Measurements from ENCODE around the gene BACH2. TPM values are rescaled to one million over a fixed set of nuclear protein-coding genes. Genes with fewer than 3 reads are reported as not detected.

BACH2 gene
- total and polyA plus RNA-seq, 2 experiments from 2014 or later: 1.6 to 5.7 TPM

- no peak for TF ChIP-seq STAT1 (IDR thresholded peaks at IDR 0.05; ENCODE audit: unreplicated experiment)
- no peak for TF ChIP-seq ETS1 (IDR thresholded peaks at IDR 0.05)
- TF ChIP-seq ZNF331 (CRISPR knock-in tag; IDR thresholded peaks at IDR 0.05; ENCODE audit: low read depth): no peak
- TF ChIP-seq ZNF114 (CRISPR knock-in tag; IDR thresholded peaks at IDR 0.05): no peak
- TF ChIP-seq REST (IDR thresholded peaks at IDR 0.05; ENCODE audit: unreplicated experiment): no peak
- no peak for TF ChIP-seq NANOG (IDR thresholded peaks at IDR 0.05; ENCODE audit: borderline replicate concordance)
Measured at GRCh38 chr6:90068703-90069523, 227.7 kb downstream of the BACH2 start (continued).

GRCh38 chr6:90068264-90068663, 228.4 kb downstream of the BACH2 start:
- ATAC-seq: peak; percentile 51
- peaks cover 22% of the 10 kb centered on the region for H3K4me1 Mint-ChIP-seq

More at GRCh38 chr6:90068264-90068663, 228.4 kb downstream of the BACH2 start:
- H3K4me1 ChIP-seq (ENCODE audit: insufficient read depth): peaks cover 8% of the 10 kb centered on the region
- H3K79me2 ChIP-seq (replicated peaks; ENCODE audit: insufficient read depth): no peaks in the 10 kb centered on the region
- H3K4me3 ChIP-seq: no peak overlapping the region
- no peaks in the 10 kb centered on the region for H3K27me3 Mint-ChIP-seq (ENCODE audit: insufficient read depth, low read depth, poor library complexity)
- H2AFZ ChIP-seq: no peak overlapping the region
- H3F3A ChIP-seq (replicated peaks; ENCODE audit: low read depth): no peaks in the 10 kb centered on the region
- no peak overlapping the region for H3K4me2 ChIP-seq
- H3K27me3 ChIP-seq (ENCODE audit: insufficient read depth): no peaks in the 10 kb centered on the region
- H3K4me3 Mint-ChIP-seq: no peak overlapping the region
- H3K27ac Mint-ChIP-seq: no peak overlapping the region
- H3K27ac ChIP-seq (ENCODE audit: low read depth): no peak overlapping the region
- H4K20me1 ChIP-seq (replicated peaks; ENCODE audit: insufficient read depth): no peaks in the 10 kb centered on the region
- TF ChIP-seq REST (IDR thresholded peaks at IDR 0.05; ENCODE audit: unreplicated experiment): no peak
- TF ChIP-seq, protein P1, sequence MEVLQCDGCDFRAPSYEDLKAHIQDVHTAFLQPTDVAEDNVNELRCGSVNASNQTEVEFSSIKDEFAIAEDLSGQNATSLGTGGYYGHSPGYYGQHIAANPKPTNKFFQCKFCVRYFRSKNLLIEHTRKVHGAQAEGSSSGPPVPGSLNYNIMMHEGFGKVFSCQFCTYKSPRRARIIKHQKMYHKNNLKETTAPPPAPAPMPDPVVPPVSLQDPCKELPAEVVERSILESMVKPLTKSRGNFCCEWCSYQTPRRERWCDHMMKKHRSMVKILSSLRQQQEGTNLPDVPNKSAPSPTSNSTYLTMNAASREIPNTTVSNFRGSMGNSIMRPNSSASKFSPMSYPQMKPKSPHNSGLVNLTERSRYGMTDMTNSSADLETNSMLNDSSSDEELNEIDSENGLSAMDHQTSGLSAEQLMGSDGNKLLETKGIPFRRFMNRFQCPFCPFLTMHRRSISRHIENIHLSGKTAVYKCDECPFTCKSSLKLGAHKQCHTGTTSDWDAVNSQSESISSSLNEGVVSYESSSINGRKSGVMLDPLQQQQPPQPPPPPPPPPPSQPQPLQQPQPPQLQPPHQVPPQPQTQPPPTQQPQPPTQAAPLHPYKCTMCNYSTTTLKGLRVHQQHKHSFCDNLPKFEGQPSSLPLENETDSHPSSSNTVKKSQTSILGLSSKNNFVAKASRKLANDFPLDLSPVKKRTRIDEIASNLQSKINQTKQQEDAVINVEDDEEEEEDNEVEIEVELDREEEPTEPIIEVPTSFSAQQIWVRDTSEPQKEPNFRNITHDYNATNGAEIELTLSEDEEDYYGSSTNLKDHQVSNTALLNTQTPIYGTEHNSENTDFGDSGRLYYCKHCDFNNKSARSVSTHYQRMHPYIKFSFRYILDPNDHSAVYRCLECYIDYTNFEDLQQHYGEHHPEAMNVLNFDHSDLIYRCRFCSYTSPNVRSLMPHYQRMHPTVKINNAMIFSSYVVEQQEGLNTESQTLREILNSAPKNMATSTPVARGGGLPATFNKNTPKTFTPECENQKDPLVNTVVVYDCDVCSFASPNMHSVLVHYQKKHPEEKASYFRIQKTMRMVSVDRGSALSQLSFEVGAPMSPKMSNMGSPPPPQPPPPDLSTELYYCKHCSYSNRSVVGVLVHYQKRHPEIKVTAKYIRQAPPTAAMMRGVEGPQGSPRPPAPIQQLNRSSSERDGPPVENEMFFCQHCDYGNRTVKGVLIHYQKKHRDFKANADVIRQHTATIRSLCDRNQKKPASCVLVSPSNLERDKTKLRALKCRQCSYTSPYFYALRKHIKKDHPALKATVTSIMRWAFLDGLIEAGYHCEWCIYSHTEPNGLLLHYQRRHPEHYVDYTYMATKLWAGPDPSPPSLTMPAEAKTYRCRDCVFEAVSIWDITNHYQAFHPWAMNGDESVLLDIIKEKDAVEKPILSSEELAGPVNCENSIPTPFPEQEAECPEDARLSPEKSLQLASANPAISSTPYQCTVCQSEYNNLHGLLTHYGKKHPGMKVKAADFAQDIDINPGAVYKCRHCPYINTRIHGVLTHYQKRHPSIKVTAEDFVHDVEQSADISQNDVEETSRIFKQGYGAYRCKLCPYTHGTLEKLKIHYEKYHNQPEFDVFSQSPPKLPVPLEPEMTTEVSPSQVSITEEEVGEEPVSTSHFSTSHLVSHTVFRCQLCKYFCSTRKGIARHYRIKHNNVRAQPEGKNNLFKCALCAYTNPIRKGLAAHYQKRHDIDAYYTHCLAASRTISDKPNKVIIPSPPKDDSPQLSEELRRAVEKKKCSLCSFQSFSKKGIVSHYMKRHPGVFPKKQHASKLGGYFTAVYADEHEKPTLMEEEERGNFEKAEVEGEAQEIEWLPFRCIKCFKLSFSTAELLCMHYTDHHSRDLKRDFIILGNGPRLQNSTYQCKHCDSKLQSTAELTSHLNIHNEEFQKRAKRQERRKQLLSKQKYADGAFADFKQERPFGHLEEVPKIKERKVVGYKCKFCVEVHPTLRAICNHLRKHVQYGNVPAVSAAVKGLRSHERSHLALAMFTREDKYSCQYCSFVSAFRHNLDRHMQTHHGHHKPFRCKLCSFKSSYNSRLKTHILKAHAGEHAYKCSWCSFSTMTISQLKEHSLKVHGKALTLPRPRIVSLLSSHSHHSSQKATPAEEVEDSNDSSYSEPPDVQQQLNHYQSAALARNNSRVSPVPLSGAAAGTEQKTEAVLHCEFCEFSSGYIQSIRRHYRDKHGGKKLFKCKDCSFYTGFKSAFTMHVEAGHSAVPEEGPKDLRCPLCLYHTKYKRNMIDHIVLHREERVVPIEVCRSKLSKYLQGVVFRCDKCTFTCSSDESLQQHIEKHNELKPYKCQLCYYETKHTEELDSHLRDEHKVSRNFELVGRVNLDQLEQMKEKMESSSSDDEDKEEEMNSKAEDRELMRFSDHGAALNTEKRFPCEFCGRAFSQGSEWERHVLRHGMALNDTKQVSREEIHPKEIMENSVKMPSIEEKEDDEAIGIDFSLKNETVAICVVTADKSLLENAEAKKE (CRISPR knock-in tag; IDR thresholded peaks at IDR 0.05): peak; percentile 37; the same call in 1 of the 2 replicates
- no peak for DNase-seq (ENCODE audit: low spot score)
- H3K9me2 ChIP-seq (ENCODE audit: insufficient read depth): no peaks in the 10 kb centered on the region
- H3K9me3 Mint-ChIP-seq: no peaks in the 10 kb centered on the region
- no peaks in the 10 kb centered on the region for H3K36me3 ChIP-seq (ENCODE audit: insufficient read depth)
- H3K36me3 Mint-ChIP-seq (ENCODE audit: low read depth): no peaks in the 10 kb centered on the region

Measured in GM23338 (cell line).